Adipocyte (in vitro differentiated cells): Measurements from ENCODE around the gene ANO9.
A peak's percentile ranks its signal among the peaks of the same experiment; 100 is the strongest.
"Not testable (repeated sequence)": the region's sequence is repeated elsewhere in the genome, so short reads cannot be mapped to it uniquely, and the experiment has no call there.

Experiments used
- DNase-seq: peaks from one replicate; pipeline ENCODE4 v3.0.0-alpha.2; 2015; ENCODE audit warnings: low read depth
- H3K27me3 ChIP-seq: replicated peaks from 2 replicates; pipeline ENCODE4 v1.7.0; 2013; ENCODE audit warnings: mild to moderate bottlenecking, low read length, moderate library complexity; ENCODE audit not compliant: control insufficient read depth, insufficient read depth
- H3K36me3 ChIP-seq: 2 replicates; pipeline ENCODE4 v1.7.0; 2013; ENCODE audit warnings: low read length, mild to moderate bottlenecking, moderate library complexity; ENCODE audit not compliant: control insufficient read depth, insufficient read depth, severe bottlenecking
- H3K4me1 ChIP-seq: 2 replicates; pipeline ENCODE4 v1.7.0; 2013; ENCODE audit warnings: mild to moderate bottlenecking, low read length, moderate library complexity; ENCODE audit not compliant: control insufficient read depth, insufficient read depth
- H3K4me3 ChIP-seq: 2 replicates; pipeline ENCODE4 v1.7.0; 2013; ENCODE audit warnings: mild to moderate bottlenecking, low read length, moderate library complexity
- H3K9ac ChIP-seq: 2 replicates; pipeline ENCODE4 v1.7.0; 2013; ENCODE audit warnings: mild to moderate bottlenecking, low read length, moderate library complexity
- H3K9me3 ChIP-seq: 2 replicates; pipeline ENCODE4 v1.7.0; 2013; ENCODE audit warnings: mild to moderate bottlenecking, low read length, moderate library complexity; ENCODE audit not compliant: control insufficient read depth

Gene ANO9

GRCh38 chr11:417652-418342 is 24.0 kb downstream of the ANO9 start:
- Histone ChIP-seq H3K36me3 (no peaks in the 10 kb centered on the region), H3K9me3 (no peaks in the 10 kb centered on the region), H3K27me3 (peaks cover 19% of the 10 kb centered on the region), H3K4me3 (no peak overlapping the region), H3K4me1 (no peaks in the 10 kb centered on the region), H3K9ac (no peak overlapping the region)
- no peak for DNase-seq

GRCh38 chr11:416757-417621 is 24.8 kb downstream of the ANO9 start:
- Histone ChIP-seq H3K9me3 (no peaks in the 10 kb centered on the region), H3K36me3 (no peaks in the 10 kb centered on the region), H3K4me3 (peak overlapping the region; percentile 24), H3K9ac (no peak overlapping the region), H3K27me3 (peaks cover 19% of the 10 kb centered on the region), H3K4me1 (no peaks in the 10 kb centered on the region)
- peak; percentile 54 for DNase-seq

- H3K4me1 ChIP-seq, result no peaks in the 10 kb centered on the region
- DNase-seq, result no peak
- H3K9ac ChIP-seq, result no peak overlapping the region
- peak overlapping the region; percentile 24 for H3K4me3 ChIP-seq
- no peaks in the 10 kb centered on the region for H3K36me3 ChIP-seq
- H3K27me3 ChIP-seq, result peaks cover 19% of the 10 kb centered on the region
- no peaks in the 10 kb centered on the region for H3K9me3 ChIP-seq
Observed at GRCh38 chr11:416051-416756, 25.6 kb downstream of the ANO9 start.

GRCh38 chr11:415640-416041 is 26.2 kb downstream of the ANO9 start:
- H3K4me3 ChIP-seq, result no peak overlapping the region
- H3K27me3 ChIP-seq, result peaks cover 19% of the 10 kb centered on the region
- no peaks in the 10 kb centered on the region for H3K4me1 ChIP-seq
- no peaks in the 10 kb centered on the region for H3K9me3 ChIP-seq
- no peaks in the 10 kb centered on the region for H3K36me3 ChIP-seq
- DNase-seq, result no peak
- no peak overlapping the region for H3K9ac ChIP-seq

GRCh38 chr11:414318-414857 is 27.4 kb downstream of the ANO9 start:
- H3K36me3 ChIP-seq, result no peaks in the 10 kb centered on the region
- no peak overlapping the region for H3K4me3 ChIP-seq
- H3K9ac ChIP-seq, result no peak overlapping the region
- no peaks in the 10 kb centered on the region for H3K4me1 ChIP-seq
- no peaks in the 10 kb centered on the region for H3K9me3 ChIP-seq
- no peak for DNase-seq
- H3K27me3 ChIP-seq, result peaks cover 21% of the 10 kb centered on the region

- peaks cover 15% of the 10 kb centered on the region for H3K27me3 ChIP-seq
Observed at GRCh38 chr11:413120-414081, 28.4 kb downstream of the ANO9 start.

GRCh38 chr11:412641-413119 is 29.1 kb downstream of the ANO9 start:
- no peaks in the 10 kb centered on the region for H3K36me3 ChIP-seq
- no peaks in the 10 kb centered on the region for H3K9me3 ChIP-seq
- no peak overlapping the region for H3K9ac ChIP-seq
- no peaks in the 10 kb centered on the region for H3K4me1 ChIP-seq
- H3K4me3 ChIP-seq, result no peak overlapping the region
- no peak for DNase-seq
- peaks cover 10% of the 10 kb centered on the region for H3K27me3 ChIP-seq

More at GRCh38 chr11:413120-414081, 28.4 kb downstream of the ANO9 start:
- DNase-seq, result no peak
- no peaks in the 10 kb centered on the region for H3K36me3 ChIP-seq
- no peaks in the 10 kb centered on the region for H3K4me1 ChIP-seq
- H3K9ac ChIP-seq, result no peak overlapping the region
- no peak overlapping the region for H3K4me3 ChIP-seq
- H3K9me3 ChIP-seq, result no peaks in the 10 kb centered on the region

- H3K4me3 ChIP-seq, H3K9ac ChIP-seq, H3K36me3 ChIP-seq, H3K27me3 ChIP-seq, H3K4me1 ChIP-seq, H3K9me3 ChIP-seq, DNase-seq: not testable (repeated sequence)
Observed at GRCh38 chr11:411520-411919, 30.3 kb downstream of the ANO9 start.

- H3K27me3 ChIP-seq, H3K4me3 ChIP-seq, H3K36me3 ChIP-seq, H3K4me1 ChIP-seq, H3K9me3 ChIP-seq, DNase-seq, H3K9ac ChIP-seq: not testable (repeated sequence)
Observed at GRCh38 chr11:410711-411110, 31.1 kb downstream of the ANO9 start.
